ENCODE data around the gene YARS2. TPM values are rescaled to one million over a fixed set of nuclear protein-coding genes. Genes with fewer than 3 reads are reported as not detected.

YARS2 gene
- polyA plus RNA-seq, 1 donor (not counting 4 experiments of a cell fraction or from before 2014, with no cell fraction given), result 46.8 TPM

DNA sequence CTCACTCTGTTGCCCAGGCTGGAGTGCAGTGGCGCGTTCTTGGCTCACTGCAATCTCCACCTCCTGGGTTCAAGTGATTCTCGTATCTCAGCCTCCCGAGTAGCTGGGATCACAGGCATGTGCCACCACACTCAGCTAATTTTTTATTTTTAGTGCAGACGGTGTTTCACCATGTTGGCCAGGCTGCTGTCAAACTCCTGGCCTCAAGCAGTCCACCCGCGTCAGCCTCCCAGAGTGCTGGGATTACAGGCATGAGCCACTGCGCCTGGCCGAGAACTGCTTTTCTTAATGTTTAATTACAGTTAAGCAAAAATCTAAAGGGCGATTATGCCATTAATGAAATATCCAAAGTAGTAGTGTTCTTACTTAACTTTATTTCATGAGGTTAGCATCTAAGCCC, 13.6 kb downstream of the YARS2 start:
- dilution Hi-C loops (cut with MboI; ENCODE audit: extremely low pct_ligation_motif_present, low sequenced_read_pairs), result no loop called here

DNA sequence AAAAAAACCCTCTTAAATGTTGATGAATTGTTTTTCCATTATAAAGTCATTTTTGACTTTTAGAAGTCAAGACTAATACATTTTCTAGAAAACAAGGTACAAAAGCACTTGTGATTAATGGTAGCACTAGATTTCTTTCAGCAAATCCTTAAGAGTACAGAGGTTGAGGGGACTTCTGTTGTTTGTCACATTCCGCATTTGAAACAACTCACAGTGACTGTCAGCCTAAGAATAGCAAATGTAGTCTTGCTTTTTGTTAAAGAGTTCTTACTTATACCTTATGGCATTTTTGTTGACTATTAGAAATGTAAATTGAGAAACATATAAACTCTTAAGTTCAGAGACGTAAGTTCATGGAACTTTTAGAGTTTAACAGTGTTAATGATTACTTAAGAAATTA, 16.4 kb downstream of the YARS2 start:
- FAIRE-seq (no peak), DNase-seq (ENCODE audit: low read depth, low spot score) (no peak)
- H3K4me3 ChIP-seq (ENCODE audit: control insufficient read depth in 2 of 3, extremely low read depth in 1 of 3, insufficient read depth in 2 of 3, low read depth in 1 of 3, low read length in 3 of 3), result no peak overlapping the region
- H3K9me1 ChIP-seq (ENCODE audit: control insufficient read depth, extremely low read depth, insufficient read depth, low read length), result no peaks in the 10 kb centered on the region
- H3K9me3 ChIP-seq (ENCODE audit: control insufficient read depth, low read depth, low read length), result no peaks in the 10 kb centered on the region
- H2AFZ ChIP-seq (ENCODE audit: control insufficient read depth, low read length), result no peak overlapping the region
- TF ChIP-seq EZH2 (IDR thresholded peaks at IDR 0.05; ENCODE audit: low read length), result no peak
- TF ChIP-seq, protein P1, sequence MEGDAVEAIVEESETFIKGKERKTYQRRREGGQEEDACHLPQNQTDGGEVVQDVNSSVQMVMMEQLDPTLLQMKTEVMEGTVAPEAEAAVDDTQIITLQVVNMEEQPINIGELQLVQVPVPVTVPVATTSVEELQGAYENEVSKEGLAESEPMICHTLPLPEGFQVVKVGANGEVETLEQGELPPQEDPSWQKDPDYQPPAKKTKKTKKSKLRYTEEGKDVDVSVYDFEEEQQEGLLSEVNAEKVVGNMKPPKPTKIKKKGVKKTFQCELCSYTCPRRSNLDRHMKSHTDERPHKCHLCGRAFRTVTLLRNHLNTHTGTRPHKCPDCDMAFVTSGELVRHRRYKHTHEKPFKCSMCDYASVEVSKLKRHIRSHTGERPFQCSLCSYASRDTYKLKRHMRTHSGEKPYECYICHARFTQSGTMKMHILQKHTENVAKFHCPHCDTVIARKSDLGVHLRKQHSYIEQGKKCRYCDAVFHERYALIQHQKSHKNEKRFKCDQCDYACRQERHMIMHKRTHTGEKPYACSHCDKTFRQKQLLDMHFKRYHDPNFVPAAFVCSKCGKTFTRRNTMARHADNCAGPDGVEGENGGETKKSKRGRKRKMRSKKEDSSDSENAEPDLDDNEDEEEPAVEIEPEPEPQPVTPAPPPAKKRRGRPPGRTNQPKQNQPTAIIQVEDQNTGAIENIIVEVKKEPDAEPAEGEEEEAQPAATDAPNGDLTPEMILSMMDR (optimal IDR thresholded peaks at IDR 0.05 in 1 of 3, IDR thresholded peaks at IDR 0.05 in 1 of 3, conservative IDR thresholded peaks at IDR 0.05 in 1 of 3; ENCODE audit: extremely low read depth in 1 of 3, insufficient read depth in 2 of 3, low read length in 3 of 3), result no peak
- H3K27me3 ChIP-seq (ENCODE audit: control insufficient read depth, extremely low read depth, insufficient read depth, low read length), result no peaks in the 10 kb centered on the region
- no peaks in the 10 kb centered on the region for H3K4me1 ChIP-seq (ENCODE audit: control insufficient read depth, extremely low read depth, insufficient read depth, low read length)
- no peak overlapping the region for H3K4me2 ChIP-seq (ENCODE audit: control insufficient read depth, extremely low read depth, insufficient read depth, low read depth, low read length)
- no peak overlapping the region for H3K9ac ChIP-seq (ENCODE audit: control insufficient read depth, extremely low read depth, insufficient read depth, low read length)
- H3K36me3 ChIP-seq (ENCODE audit: control insufficient read depth in 2 of 2, extremely low read depth in 1 of 2, insufficient read depth in 2 of 2, low read length in 2 of 2), result peaks cover 5 to 28% of the 10 kb centered on the region in 2 experiments
- H3K79me2 ChIP-seq (ENCODE audit: control insufficient read depth, insufficient read depth, low read length), result peaks cover 6% of the 10 kb centered on the region
- H3K27ac ChIP-seq (ENCODE audit: control insufficient read depth, insufficient read depth, low read length), result no peak overlapping the region
- no peaks in the 10 kb centered on the region for H4K20me1 ChIP-seq (ENCODE audit: control insufficient read depth, extremely low read depth, insufficient read depth, low read length)
- dilution Hi-C loops (cut with MboI; ENCODE audit: extremely low pct_ligation_motif_present, low sequenced_read_pairs), result no loop called here

More for the DNA sequence above, 13.6 kb downstream of the YARS2 start:
- DNase-seq (ENCODE audit: low read depth, low spot score) (no peak), FAIRE-seq (no peak)
- Histone ChIP-seq H2AFZ (ENCODE audit: control insufficient read depth, low read length) (no peak overlapping the region), H3K79me2 (ENCODE audit: control insufficient read depth, insufficient read depth, low read length) (peaks cover 8% of the 10 kb centered on the region), H3K36me3 (ENCODE audit: control insufficient read depth in 2 of 2, extremely low read depth in 1 of 2, insufficient read depth in 2 of 2, low read length in 2 of 2) (peaks cover 9 to 24% of the 10 kb centered on the region in 2 experiments), H3K4me1 (ENCODE audit: control insufficient read depth, extremely low read depth, insufficient read depth, low read length) (no peaks in the 10 kb centered on the region), H3K9me1 (ENCODE audit: control insufficient read depth, extremely low read depth, insufficient read depth, low read length) (no peaks in the 10 kb centered on the region), H3K4me2 (ENCODE audit: control insufficient read depth, extremely low read depth, insufficient read depth, low read depth, low read length) (no peak overlapping the region), H3K27me3 (ENCODE audit: control insufficient read depth, extremely low read depth, insufficient read depth, low read length) (no peaks in the 10 kb centered on the region), H3K9me3 (ENCODE audit: control insufficient read depth, low read depth, low read length) (no peaks in the 10 kb centered on the region), H3K27ac (ENCODE audit: control insufficient read depth, insufficient read depth, low read length) (no peak overlapping the region), H4K20me1 (ENCODE audit: control insufficient read depth, extremely low read depth, insufficient read depth, low read length) (no peaks in the 10 kb centered on the region), H3K9ac (ENCODE audit: control insufficient read depth, extremely low read depth, insufficient read depth, low read length) (no peak overlapping the region), H3K4me3 (ENCODE audit: control insufficient read depth in 2 of 3, extremely low read depth in 1 of 3, insufficient read depth in 2 of 3, low read depth in 1 of 3, low read length in 3 of 3) (no peak overlapping the region)
- TF ChIP-seq, protein P1 (optimal IDR thresholded peaks at IDR 0.05 in 1 of 3, IDR thresholded peaks at IDR 0.05 in 1 of 3, conservative IDR thresholded peaks at IDR 0.05 in 1 of 3; ENCODE audit: extremely low read depth in 1 of 3, insufficient read depth in 2 of 3, low read length in 3 of 3), result no peak
- TF ChIP-seq EZH2 (IDR thresholded peaks at IDR 0.05; ENCODE audit: low read length), result no peak

Data from keratinocyte (primary cell).